ENCODE measurements around the gene CAPN13. TPM values are rescaled to one million over a fixed set of nuclear protein-coding genes. Genes with fewer than 3 reads are reported as not detected.

CAPN13 gene
- total and polyA plus RNA-seq, 10 of the 15 experiments (the other 5 are each of a cell fraction or from before 2014, with no cell fraction given) = 0.03 to 0.10 (median 0.06) TPM; not detected in 7

GRCh38 chr2:30820381-30821055 is 13.3 kb upstream of the CAPN13 start:
- in situ Hi-C loops (cut with MboI) = no loop called here
- H3K36me3 ChIP-seq (ENCODE audit: control insufficient read depth in 2 of 2, insufficient read depth in 2 of 2, low read length in 1 of 2) = no peaks in the 10 kb centered on the region
- ATAC-seq = no peak
- RAD21 ChIA-PET (ENCODE audit: unreplicated experiment) = no interaction called here
- BruUV-seq (replicated peaks) = no TSS peak
- WGBS (ENCODE audit: insufficient coverage, insufficient replicate concordance, low lambda C conversion rate, missing lambda C conversion rate) = 24% methylated on average over 12 of the region's 12 CpGs
- H3K9ac ChIP-seq (ENCODE audit: control insufficient read depth, insufficient read depth, low read length) = no peak overlapping the region
- CTCF ChIA-PET = no interaction called here
- TF ChIP-seq RCOR1 (conservative IDR thresholded peaks at IDR 0.05; ENCODE audit: low read depth, low read length) = no peak
- no peak for TF ChIP-seq PBX3 (IDR thresholded peaks at IDR 0.05; ENCODE audit: insufficient replicate concordance, low read depth, low read length)
- no peak for TF ChIP-seq SMAD5 (IDR thresholded peaks at IDR 0.05; ENCODE audit: low read depth)
- no peak for TF ChIP-seq BRCA1 (IDR thresholded peaks at IDR 0.05; ENCODE audit: low read depth, low read length)
- no peak for TF ChIP-seq RELA (IDR thresholded peaks at IDR 0.05; ENCODE audit: borderline replicate concordance, partially characterized antibody)
- TF ChIP-seq YY1 (IDR thresholded peaks at IDR 0.05; ENCODE audit: low read depth, low read length) = no peak
- no peak for TF ChIP-seq BCLAF1 (IDR thresholded peaks at IDR 0.05)
- TF ChIP-seq CUX1 (IDR thresholded peaks at IDR 0.05; ENCODE audit: insufficient replicate concordance, low read depth, low read length) = no peak
- no peak for TF ChIP-seq NKRF (conservative IDR thresholded peaks at IDR 0.05)
- no peak for TF ChIP-seq SIX5 (IDR thresholded peaks at IDR 0.05; ENCODE audit: low read depth, low read length, severe bottlenecking)
- POLR2A ChIA-PET = no interaction called here
- H4K20me1 ChIP-seq (ENCODE audit: control insufficient read depth, insufficient read depth) = no peaks in the 10 kb centered on the region
- FAIRE-seq = no peak
- intact Hi-C loops (cut with micrococcal nuclease; ENCODE audit: unreplicated experiment) = no loop called here
- no peak overlapping the region for H3K27ac ChIP-seq (ENCODE audit: control insufficient read depth, insufficient read depth)
- H3K27me3 ChIP-seq (replicated peaks in 1 of 2; ENCODE audit: control insufficient read depth in 2 of 2, insufficient read depth in 2 of 2, low read length in 1 of 2) = no peaks in the 10 kb centered on the region
- H3K79me2 ChIP-seq (ENCODE audit: control insufficient read depth, insufficient read depth, low read length) = no peaks in the 10 kb centered on the region
- SMC1A ChIA-PET (ENCODE audit: uncharacterized antibody, unreplicated experiment) = no interaction called here
- H2AFZ ChIP-seq (ENCODE audit: control insufficient read depth, low read depth, low read length) = no peak overlapping the region
- no peak overlapping the region for H3K4me2 ChIP-seq (ENCODE audit: control insufficient read depth, insufficient read depth)
- H3K9me3 ChIP-seq (replicated peaks; ENCODE audit: control insufficient read depth, insufficient read depth, low read length) = no peaks in the 10 kb centered on the region
- no peak overlapping the region for H3K4me3 ChIP-seq
- DNase-seq (ENCODE audit: low read depth, low spot score) = no peak
- no peaks in the 10 kb centered on the region for H3K4me1 ChIP-seq (ENCODE audit: control insufficient read depth, insufficient read depth, low read length)

Measured in GM12878 (cell line).